IPS-18c (cell line): ENCODE data around the gene SLC25A22.

ENCODE experiments used
- H3K4me3 ChIP-seq: 2 replicates; pipeline ENCODE4 v1.7.0; 2013; ENCODE audit warnings: low read depth, mild to moderate bottlenecking, low read length, moderate library complexity; ENCODE audit not compliant: insufficient read depth
- H3K9me3 ChIP-seq: one replicate; pipeline ENCODE4 v1.6.1; 2013; ENCODE audit warnings: mild to moderate bottlenecking, low read length, moderate library complexity; ENCODE audit not compliant: control insufficient read depth, insufficient read depth

The SLC25A22 gene

DNA sequence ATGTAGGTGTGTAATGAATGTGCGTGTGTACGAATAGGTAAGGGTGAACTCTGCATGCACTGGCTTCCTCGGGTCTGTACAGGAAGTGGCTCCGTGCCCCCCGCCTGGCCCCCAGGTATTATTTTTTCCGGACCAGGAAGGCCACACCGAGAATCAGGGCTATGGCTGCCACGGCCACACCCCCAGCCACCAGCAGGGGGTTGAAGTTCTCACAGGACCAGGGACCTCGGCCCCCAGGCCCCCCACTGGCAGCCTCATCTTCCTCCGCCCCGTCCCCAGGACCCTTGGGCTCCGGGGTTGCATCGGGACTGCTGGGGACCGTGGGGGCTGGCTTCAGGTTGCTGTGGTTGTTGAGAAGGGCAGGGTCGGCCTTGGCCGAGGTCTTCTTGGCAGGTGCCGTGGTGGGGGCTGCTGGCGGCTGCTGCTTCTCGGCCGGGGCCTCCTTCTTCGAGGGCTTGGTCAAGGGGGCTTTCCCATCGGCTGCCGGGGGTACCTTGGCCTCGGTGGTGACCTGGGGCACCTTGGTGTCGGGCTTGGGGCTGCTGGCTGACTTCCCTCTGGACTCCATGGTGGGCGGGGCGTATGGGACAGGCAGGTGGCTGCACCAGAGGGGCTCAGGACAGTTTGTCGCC is 10.0 kb downstream of the SLC25A22 start:
- Histone ChIP-seq H3K9me3 (no peaks in the 10 kb centered on the region), H3K4me3 (no peak overlapping the region)

DNA sequence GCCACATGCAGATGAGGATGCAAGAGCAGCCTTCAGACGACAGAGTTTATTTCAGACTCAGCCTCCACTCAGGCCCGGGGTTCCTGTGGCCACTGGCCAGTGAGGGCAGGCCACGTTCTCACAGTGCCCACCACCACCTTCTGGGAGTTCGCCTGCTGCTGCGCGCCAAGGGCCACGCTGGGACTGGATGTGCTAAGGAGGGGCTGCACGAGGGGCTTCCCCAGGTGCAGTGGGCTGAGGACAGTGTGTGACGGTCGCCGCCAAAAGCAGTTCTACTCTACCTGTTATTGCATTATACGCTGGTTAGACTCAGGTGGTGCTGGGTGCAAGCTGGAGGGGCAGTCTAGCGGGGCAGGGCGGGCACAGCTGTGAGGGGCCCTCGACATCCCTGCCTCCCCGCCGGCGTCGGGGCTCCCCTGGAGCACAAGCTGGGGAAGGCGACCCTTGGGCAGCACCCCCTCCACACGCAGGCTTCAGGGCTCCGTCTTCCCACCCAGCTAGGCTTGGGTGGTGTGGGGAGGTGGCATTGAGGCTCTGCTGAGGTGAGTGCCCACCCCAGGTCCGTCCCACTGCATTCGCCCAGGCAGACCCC is 10.9 kb downstream of the SLC25A22 start:
- H3K4me3 ChIP-seq: no peak overlapping the region
- no peaks in the 10 kb centered on the region for H3K9me3 ChIP-seq

DNA sequence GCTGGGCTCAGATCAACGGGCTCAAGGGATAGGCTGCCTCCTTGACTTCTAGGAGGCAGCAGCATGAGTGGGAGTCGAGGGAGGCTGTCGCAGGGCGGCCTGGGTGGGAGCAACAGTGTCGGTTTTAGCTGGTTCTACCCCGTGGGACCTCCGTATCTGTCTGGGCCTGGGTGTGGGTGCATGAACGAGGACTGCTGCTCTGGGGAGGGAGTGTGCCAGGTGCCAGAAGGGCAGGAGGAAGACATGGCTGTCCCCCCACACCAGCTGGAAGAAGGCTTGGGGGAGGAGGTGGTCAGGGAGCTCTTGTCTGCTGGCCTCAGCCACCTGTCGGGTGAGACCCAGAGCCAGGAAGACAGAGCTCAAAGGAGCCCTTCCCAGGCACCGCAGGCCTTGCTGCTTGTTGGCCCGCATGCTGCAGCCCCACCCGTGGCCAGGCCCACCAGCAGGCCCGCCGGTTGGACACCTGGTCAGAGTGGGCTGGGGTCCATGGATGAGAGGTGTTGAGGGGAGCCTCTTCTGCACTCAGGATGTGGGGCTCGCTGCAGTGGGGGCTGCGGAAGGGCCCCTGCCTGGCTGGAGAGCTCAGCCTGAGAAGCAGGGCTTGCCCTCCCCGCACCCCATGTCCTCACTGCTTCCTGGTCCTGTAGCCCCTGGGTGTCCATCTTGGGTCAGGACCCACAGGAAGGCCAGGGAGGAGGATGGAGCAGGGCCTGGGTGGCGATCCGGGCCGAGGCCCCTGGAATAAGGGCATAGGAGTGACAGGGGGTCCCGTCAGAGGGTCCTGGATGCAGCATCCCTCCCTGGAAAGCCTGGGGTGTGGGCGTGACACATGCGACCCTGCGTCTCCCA is 11.6 kb downstream of the SLC25A22 start:
- H3K4me3 ChIP-seq: no peak overlapping the region
- no peaks in the 10 kb centered on the region for H3K9me3 ChIP-seq

DNA sequence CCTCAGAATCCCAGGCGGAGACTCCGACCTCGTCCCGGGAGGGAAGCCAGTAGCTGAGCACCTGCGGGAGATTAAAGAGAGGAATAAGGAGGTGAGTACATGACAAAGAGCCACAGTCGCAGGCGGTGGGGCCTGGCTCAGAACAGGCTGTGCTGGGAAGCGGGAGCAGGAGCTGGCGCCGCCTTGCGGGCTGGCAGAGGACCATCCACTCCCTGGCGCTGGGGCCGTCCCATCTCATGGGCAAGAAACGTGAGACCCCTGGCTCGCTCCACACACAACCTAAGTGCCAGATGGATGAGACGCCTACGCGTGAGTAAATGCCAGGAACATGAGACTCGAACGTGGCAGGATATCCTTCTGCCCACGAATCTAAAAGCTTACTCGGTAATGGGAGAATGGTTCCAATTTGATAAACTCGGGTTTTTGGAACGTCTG is 14.5 kb downstream of the SLC25A22 start:
- Histone ChIP-seq H3K4me3 (no peak overlapping the region), H3K9me3 (no peaks in the 10 kb centered on the region)

DNA sequence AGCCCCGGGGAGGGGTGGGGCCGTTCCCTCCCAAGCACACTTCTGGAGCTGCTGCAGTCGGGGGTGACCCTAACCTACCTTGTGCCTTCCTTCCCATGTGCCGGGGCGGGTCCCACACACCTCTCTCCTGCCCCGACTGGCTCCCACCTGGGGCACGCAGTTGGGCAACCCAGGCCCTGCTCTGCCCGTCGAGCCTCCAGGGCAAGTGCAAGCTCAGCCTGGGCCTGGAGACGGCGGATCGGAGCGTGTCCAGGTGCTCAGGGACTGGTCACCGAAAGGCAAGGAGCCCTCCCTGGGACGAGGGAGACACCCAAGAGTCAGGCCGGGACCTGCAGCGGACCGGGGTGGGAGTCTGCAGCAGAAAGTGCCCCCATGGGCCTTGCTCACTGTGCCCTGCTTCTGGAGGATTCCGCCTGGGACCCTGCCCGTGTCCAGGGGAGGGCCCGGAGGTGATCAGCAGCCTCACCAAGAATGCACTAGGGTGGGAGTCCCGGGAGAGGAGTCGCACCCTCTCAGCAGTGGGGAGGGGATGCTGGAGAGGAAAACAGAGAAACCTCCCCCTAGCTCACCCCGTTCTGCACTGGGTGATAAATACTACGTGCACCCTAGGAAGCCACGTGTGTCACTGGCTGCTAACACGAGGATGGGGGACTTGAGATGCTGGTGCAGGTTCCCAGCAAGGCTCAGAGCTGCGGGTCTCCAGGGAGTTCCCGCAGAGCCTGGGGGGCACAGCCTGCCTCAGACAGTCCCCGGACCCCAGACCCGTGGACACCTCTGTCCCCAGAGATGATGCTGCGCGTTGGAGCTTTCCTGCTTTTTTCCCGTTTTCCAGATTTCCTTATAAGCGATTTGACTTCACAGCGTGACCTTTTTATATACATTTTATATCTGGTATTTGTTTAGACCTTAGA is 15.6 kb downstream of the SLC25A22 start:
- no peak overlapping the region for H3K4me3 ChIP-seq

DNA sequence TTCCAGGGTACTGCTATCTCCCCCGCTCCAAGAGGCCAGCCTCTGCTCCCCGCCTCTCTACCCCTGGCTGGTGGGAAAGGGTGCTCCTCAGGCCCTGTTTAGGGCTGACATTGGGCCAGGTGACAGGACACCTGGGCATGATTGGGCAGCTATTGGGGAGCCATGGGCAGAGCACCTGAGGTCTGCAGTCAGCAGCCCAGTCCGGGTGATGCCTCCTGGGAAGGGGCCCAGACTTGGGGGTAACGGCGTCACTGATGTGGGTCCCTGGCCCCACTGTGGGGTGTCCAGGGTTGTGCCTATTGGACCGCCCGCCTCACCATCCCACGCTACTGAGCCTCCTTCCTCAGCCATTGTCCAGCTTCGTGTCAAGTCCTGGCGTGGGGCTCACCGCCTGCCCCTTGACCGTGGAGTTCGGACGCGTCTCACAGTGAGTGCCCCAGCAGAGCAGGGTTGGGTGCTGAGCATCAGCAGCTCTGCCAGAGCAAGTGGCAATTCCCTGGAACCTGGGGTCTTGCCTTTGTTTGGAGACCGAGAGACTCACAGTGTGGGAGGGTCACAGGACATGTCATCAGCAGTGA is 18.0 kb downstream of the SLC25A22 start:
- Histone ChIP-seq H3K9me3 (peaks cover 3% of the 10 kb centered on the region), H3K4me3 (no peak overlapping the region)

More for the DNA sequence above, 15.6 kb downstream of the SLC25A22 start:
- H3K9me3 ChIP-seq: no peaks in the 10 kb centered on the region

DNA sequence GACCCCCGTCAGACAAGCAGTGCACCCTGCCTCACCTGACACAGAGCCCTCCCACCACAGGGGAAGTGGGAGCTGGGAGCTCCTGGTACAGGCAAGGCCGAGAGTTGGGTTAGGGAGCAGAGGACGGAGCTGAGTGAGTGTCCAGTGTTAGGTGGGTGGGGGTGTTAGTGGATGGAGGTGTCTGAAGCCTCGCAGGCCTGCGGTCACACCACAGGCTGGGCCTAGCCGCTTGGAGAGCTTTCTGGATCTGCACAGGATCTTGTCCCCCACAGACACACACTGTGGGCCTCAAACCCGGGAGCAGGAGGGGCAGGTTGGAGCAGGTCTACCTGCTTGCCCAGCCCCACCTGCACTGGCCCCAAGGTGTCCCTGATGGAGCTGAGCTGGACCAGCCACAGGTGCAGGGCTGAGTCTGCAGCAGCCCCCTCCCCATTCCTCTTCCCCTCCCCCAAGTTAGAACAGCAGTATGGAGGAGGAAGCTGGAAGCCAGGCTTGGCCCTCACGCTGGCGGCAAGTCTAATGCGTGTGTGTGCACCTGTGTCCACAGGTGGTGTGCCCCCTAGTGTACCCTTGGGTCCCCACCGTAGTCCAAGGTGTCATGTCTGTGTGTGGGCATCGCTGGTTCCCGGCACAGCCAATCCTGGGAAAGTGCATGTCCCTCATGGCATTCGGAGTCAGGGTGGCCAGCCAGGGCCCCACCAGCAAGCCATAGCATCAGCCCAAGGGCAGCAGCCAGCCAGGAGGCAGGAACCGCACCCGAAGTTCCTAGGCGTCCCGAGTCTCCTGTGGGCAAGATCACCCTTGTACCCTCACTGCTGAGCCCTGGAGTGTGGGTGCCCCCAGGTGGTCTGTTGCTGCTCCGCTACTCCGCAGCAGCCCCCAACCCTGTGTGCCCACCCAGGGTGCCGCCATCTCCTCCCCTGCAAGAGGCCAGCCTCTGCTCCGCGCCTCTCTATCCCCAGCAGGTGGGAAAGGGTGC is 18.8 kb downstream of the SLC25A22 start:
- peaks cover 4% of the 10 kb centered on the region for H3K9me3 ChIP-seq
- H3K4me3 ChIP-seq: no peak overlapping the region; the same call in 1 of the 2 replicates

DNA sequence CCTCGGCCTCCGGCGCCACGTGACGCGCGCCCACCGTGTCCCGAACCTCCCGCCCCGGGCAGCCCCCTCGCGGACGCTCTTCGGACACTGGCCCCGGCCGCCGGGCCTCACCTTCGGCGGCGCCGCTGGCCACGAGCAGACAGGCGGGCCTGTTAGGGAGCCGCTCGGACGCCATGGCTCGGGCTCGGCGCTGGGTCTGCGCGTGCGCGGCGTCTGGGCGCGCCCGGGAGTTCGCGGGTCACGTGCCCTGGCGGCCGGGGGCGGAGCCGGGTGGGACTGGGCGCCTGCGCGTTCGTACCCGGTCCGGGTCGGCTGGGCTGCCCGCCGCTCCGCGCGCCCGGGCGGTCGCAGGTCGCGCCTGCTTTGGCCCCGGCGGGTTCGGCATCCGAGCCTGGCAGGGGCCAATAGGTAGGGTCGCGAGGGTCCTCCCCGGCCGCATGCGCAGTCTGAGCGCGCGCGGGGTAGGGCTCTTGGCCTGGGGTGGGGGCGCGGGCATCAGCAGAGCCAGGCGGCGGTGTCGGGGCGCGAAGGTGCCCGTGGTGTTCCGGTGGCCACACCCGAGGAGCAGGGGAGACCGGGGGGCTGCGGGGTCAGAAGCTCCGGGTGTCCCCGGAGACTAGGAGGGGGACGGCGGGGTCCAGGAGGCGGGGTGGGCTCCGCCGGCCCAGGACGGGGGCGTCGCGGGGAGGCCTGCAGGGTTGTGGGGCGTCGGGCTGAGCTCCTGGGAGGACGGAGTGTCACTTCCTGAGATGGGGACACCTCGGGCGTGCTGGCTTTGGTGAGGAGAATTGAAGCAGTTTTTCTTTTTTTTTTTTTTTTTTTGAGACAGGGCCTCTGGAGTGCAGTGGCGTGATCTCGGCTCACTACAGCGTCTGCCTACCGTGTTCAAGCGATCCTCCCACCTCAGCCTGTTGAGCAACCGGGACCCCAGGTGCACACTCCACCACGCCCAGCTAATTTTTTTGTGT is 20.5 kb downstream of the SLC25A22 start, which contains the start of gene GATD1:
TSS of gene GATD1 (minus strand) at position 200 of the 968 bp plus-strand sequence. CDS start at position 175, 25 bp downstream.
- peak within 1 kb of the TSS; percentile 94 for H3K4me3 ChIP-seq
- peaks cover 4% of the 10 kb centered on the region for H3K9me3 ChIP-seq

DNA sequence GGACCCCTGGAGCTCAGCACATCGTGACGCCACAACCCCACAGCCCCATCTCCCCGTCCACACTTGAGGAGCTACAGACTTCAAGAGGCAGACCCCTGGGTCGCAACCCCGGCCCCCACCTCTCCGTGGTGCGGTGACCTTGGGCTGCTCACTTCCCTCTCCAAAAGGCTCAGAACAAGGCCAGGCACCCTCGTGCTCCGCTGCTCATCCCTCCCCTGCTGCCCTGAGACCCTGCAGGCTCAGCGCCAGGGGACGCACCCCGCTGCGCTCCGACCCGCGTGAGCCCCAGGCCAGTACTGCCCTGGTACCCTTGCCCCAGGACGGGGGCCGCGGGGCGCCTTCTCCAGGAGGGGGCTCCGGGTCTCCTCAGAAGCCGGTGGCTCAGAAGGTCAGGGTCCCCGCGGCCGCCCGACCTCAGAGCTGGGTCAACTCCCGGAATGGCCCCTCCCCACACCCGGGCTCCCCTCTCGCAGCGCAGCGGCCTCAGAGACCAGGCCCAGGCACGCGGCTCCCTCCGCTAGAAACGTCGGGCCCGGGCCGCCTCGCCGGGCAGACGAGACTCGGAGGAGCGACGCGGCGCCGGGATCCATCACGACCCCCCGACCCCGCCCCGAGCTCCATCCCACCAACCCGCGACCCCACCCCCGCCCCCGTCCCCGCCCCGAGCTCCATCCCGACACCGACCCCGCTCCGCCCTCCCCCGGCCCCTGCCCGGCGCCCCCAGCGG is 21.4 kb downstream of the SLC25A22 start:
- peak overlapping the region; percentile 94 for H3K4me3 ChIP-seq
- peaks cover 4% of the 10 kb centered on the region for H3K9me3 ChIP-seq

DNA sequence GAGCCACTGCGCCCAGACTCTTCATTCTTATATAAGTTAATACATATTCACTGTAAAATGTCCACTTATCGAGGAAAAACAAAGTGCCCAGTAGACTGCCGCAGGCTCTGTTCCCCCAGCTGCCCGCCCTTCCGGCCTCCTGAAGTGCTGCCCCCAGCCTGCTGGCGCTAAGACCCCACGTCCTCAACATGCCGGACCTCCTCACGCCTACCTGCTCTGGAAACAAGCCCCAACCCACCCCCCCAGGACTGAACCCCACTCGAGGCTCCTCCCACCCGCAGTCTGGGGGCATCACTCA is 21.9 kb downstream of the SLC25A22 start:
- Histone ChIP-seq H3K4me3 (peak overlapping the region; percentile 94), H3K9me3 (peaks cover 4% of the 10 kb centered on the region)

DNA sequence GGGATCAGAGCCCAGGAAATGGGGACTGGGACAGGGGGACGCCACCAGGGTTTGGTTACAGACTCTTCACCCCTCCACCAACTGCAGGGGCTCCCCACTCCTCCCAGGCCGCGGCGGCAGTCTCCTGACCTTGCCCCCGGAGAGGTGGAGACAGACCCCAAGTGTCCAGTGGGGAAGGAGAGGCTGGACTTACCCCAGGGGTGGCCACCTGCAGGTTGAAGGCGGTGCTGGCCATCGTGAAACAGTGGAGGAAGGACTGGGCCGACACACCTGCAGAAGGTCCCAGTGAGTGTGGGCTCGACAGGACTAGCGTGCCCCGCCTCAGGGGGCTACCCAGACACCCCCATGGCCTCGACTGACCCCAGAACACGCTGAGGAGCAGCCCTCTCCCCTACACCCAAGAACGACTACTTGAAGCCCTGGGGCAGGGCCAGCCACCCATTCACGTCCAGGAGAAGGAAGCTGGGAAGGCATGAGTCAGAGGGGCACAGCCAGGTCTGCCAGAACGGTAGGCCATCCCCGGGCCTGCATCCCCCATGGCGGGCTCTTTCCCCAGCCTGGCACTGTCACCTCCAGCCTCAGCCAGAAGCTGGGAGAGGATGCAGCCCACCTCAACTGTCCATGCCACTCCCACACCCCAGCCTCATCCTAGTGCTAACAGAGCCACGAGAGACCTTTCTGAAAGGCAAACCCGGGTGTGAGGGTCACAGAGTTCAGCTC is 23.0 kb downstream of the SLC25A22 start:
- peaks cover 4% of the 10 kb centered on the region for H3K9me3 ChIP-seq
- H3K4me3 ChIP-seq: no peak overlapping the region

DNA sequence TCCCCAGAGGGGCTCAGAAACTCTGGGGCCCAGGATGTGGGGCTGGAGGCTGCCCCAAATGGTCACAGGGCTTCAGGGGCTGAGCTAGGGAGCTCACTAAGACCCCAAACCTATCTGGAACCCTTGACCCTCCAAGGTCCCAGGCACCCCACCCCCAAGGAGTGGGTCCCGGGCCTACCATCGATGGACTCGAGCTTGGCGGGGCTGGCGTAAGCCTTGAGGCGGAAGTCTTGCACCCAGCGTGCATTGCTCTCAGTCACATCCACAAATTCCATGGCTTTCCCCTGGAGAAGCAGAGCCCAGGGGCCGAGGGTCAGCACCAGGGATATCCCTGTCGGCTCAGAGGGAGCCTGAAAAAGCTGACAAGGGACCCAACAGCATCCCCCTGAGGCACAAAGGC is 24.3 kb downstream of the SLC25A22 start:
- Histone ChIP-seq H3K9me3 (peaks cover 4% of the 10 kb centered on the region), H3K4me3 (no peak overlapping the region)

DNA sequence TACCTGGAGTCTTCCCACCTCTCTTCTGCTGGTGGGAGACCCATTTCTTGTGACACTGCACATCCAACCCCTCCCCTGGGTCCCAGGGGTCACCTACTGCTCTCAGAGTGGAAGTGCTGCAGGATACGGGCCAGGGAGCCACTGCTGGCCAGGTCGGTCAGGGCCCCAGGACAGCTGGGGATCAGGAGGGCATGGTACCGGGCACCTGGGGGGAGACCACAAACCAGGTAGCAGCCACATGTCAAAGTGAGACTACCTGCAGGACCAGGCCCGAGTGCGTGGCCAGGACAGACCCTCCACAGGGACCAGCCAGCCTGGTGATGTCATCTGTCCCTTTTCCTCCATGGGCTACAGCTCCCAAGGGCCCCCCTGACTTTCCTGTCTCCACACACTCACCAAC is 24.7 kb downstream of the SLC25A22 start:
- Histone ChIP-seq H3K9me3 (peaks cover 4% of the 10 kb centered on the region), H3K4me3 (no peak overlapping the region)
